GM10266 (cell line): Measurements from ENCODE around the gene ARPC1A.
"Not testable (repeated sequence)": the region's sequence is repeated elsewhere in the genome, so short reads cannot be mapped to it uniquely, and the experiment has no call there.

Experiments
- DNase-seq: peaks from one replicate; pipeline ENCODE4 v3.0.0; 2012; ENCODE audit errors: extremely low spot score
- CTCF ChIP-seq: IDR thresholded peaks from 2 replicates; pipeline ENCODE4 v1.5.1; 2012; ENCODE audit warnings: mild to moderate bottlenecking, low read depth; ENCODE audit not compliant: control insufficient read depth, insufficient read depth; ENCODE audit errors: missing control alignments

Gene ARPC1A

DNA sequence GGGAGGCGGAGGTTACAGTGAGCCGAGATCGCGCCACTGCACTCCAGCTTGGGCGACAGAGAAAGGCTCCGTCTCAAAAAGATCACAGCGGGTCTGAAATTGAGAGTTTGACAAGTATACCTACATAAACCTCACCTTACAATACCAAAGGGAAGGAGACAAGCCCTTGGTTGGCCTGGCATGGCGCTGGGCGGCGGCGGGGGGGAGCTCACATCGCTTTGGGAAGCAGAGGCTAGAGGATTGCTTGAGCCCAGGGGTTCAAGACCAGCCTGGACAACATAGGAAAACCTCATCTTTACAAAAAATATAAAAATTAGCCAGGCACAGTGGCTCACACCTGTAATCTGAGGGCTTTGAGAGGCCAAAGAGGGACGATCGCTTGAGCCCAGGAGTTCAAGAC is 1.1 kb upstream of the ARPC1A start:
- TF ChIP-seq CTCF, result no peak
- no peak for DNase-seq

DNA sequence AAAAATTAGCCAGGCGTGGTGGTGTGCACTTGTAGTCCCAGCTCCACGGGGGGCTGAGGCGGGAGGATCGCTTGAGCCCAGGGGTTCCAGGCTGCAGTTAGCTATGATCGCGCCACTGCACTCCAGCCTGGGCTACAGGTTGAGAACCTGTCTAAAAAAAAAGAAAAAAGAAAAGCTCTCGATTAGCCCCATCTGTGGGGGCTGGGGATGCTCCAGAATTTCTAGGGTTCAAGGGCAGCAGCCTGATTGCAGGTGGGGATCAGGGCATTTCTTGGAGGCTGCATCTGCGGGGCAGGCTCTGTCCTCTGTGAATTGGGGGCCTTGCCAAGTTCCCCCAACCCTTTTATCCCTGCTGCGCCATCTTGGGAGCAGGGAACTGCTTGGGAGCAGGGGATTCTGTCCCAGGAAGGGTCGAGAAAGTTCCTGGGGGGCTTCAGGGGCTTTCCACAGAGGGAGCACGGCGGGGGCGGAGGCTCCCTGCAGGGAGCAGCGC is 651 bp upstream of the ARPC1A start:
- no peak for DNase-seq
- no peak for TF ChIP-seq CTCF

GRCh38 chr7:99326408-99326782 is 697 bp downstream of the ARPC1A start:
- TF ChIP-seq CTCF, result no peak
- DNase-seq, result no peak

GRCh38 chr7:99330314-99330961 is 4.7 kb downstream of the ARPC1A start:
- DNase-seq, result not testable (repeated sequence)

GRCh38 chr7:99331002-99331401 is 5.3 kb downstream of the ARPC1A start:
- no peak for DNase-seq
- TF ChIP-seq CTCF, result no peak

DNA sequence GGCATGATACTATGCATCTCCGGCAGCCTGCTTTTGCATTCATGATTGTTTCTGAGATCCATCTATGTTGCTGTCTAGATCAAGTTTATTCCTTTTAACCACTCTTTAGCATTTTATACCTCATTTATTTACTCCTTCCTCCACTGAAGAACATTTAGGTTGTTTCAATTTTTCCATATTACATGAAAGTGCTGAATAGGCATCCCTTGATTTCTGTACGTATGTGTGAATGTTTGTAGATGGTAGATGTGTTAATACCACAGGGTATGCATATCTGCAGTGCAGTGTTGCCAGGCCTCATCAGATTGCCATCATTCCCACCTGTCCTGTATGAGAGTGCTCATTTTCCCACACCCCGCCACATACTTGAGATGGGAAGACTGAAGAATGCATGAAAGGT is 13.9 kb downstream of the ARPC1A start:
- no peak for TF ChIP-seq CTCF
- DNase-seq, result no peak

DNA sequence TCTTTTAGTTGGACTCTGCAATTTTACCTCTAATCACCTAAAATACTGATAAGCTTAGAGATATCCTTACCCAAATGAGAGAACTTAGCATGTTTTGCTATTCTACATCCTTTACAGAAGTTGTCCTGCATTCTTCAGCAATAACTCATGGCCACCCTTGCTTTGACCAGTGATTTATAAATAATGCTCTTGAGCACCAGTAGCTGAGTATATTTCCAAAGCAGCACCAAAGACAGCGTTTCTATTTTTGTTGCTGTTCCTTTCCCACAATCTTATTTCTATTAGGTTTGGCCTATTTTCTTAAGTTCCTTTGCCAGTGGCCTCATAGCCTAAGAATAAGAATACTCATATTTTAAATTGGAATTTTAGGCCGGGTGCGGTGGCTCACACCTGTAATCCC is 15.0 kb downstream of the ARPC1A start:
- no peak for DNase-seq
- TF ChIP-seq CTCF, result no peak
